ENCODE measurements around the gene ZNF212. TPM values are rescaled to one million over a fixed set of nuclear protein-coding genes. Genes with fewer than 3 reads are reported as not detected.

Gene ZNF212
- total RNA-seq, 1 donor from 2014 or later, result 5.1 TPM

Other genes with a start within 250 kb of the ZNF212 start
- 101 TPM for gene PDIA4, start 211.1 kb upstream of the ZNF212 start, total RNA-seq
- gene ZNF786, start 148.9 kb upstream of the ZNF212 start, total RNA-seq, result 3.8 TPM
- gene ZNF425, start 113.3 kb upstream of the ZNF212 start, total RNA-seq, result 0.64 TPM
- 11.6 TPM for gene ZNF398, start 92.2 kb upstream of the ZNF212 start, total RNA-seq
- gene ZNF282, start 44.1 kb upstream of the ZNF212 start, total RNA-seq, result 19.1 TPM
- 12.2 TPM for gene ZNF783, start 22.5 kb downstream of the ZNF212 start, total RNA-seq
- 9.2 TPM for gene ZNF777, start 221.4 kb downstream of the ZNF212 start, total RNA-seq